HepG2 (cell line): ENCODE measurements around the gene AK2. TPM values are rescaled to one million over a fixed set of nuclear protein-coding genes. Genes with fewer than 3 reads are reported as not detected.

Source experiments
- BRCA1 ChIP-seq: sonication (generic); formaldehyde crosslinking; IDR thresholded peaks from 2 replicates; pipeline ENCODE4 v1.4.0; 2020; ENCODE audit warnings: missing genetic modification reagents
- FOSL1 ChIP-seq: sonication (generic); formaldehyde crosslinking; IDR thresholded peaks from 2 replicates; pipeline ENCODE4 v1.9.0; 2021; ENCODE audit warnings: missing genetic modification reagents, borderline replicate concordance
- ISX ChIP-seq: sonication (generic); formaldehyde crosslinking; conservative IDR thresholded peaks from 2 replicates; pipeline ENCODE4 v1.5.0; 2020; ENCODE audit warnings: missing genetic modification reagents
- KDM4B ChIP-seq: sonication (generic); formaldehyde crosslinking; IDR thresholded peaks from 2 replicates; pipeline ENCODE4 v1.4.0; 2020; ENCODE audit warnings: missing genetic modification reagents
- MBD4 ChIP-seq: IDR thresholded peaks from 2 replicates; pipeline ENCODE4 v1.6.1; 2012; ENCODE audit warnings: low read length, inconsistent platforms, borderline replicate concordance
- PTBP1 ChIP-seq: fragments of 200-400 bp; formaldehyde crosslinking; IDR thresholded peaks from 2 replicates; pipeline ENCODE4 v1.6.1; 2018; ENCODE audit warnings: low read length, low read depth; ENCODE audit not compliant: poor library complexity, severe bottlenecking
- TEAD3 ChIP-seq: optimal IDR thresholded peaks from 2 replicates; pipeline ENCODE3; 2016; ENCODE audit warnings: borderline replicate concordance
- ZFAT ChIP-seq: sonication (generic); formaldehyde crosslinking; conservative IDR thresholded peaks from 2 replicates; pipeline ENCODE4 v1.8.1; 2023; ENCODE audit warnings: missing genetic modification reagents, inconsistent platforms
- ZFP37 ChIP-seq: sonication (generic); formaldehyde crosslinking; IDR thresholded peaks from 2 replicates; pipeline ENCODE4 v1.4.0; 2020; ENCODE audit warnings: missing genetic modification reagents, borderline replicate concordance
- ZNF33B ChIP-seq: sonication (generic); formaldehyde crosslinking; IDR thresholded peaks from 2 replicates; pipeline ENCODE4 v1.5.1; 2020; ENCODE audit warnings: mild to moderate bottlenecking, missing genetic modification reagents
- ZNF672 ChIP-seq: sonication (generic); formaldehyde crosslinking; IDR thresholded peaks from 2 replicates; pipeline ENCODE4 v1.8.1; 2022; ENCODE audit warnings: missing genetic modification reagents
- ZNF790 ChIP-seq: sonication (generic); formaldehyde crosslinking; IDR thresholded peaks from 2 replicates; pipeline ENCODE4 v1.8.0; 2022; ENCODE audit warnings: missing genetic modification reagents, mild to moderate bottlenecking, borderline replicate concordance
- polyA plus RNA-seq, 8 experiments: library from polyadenylated mRNA; depleted of rRNA in 3 of 8; stranded (reverse) in 7 of 8; unstranded in 1 of 8; fragments of >200 nt; fragmentation: Illumina TruSeq in 4 of 8; extraction: Trizol in 4 of 8; gene quantifications; 2 replicates each; pipeline versions ENCODE4 v1.2.1 to v1.2.3, GENCODE V29; 2011 to 2016; ENCODE audit warnings: low read depth in 4 of 8, missing spikeins in 1 of 8, mixed read lengths in 1 of 8; ENCODE audit not compliant: insufficient read depth in 1 of 8
- total RNA-seq, 5 experiments: library from RNA; depleted of rRNA; stranded (reverse); fragments of >200 nt; fragmentation: Illumina TruSeq; extraction: Trizol; gene quantifications; 2 replicates each; pipeline ENCODE4 v1.2.3, GENCODE V29; 2016; ENCODE audit warnings: low read depth in 1 of 5
- TF ChIP-seq, protein P1 (sequence below): sonication (generic); formaldehyde crosslinking; IDR thresholded peaks from 2 replicates; pipeline ENCODE4 v1.5.0; 2020; ENCODE audit warnings: missing genetic modification reagents
- TF ChIP-seq, protein P2 (sequence below): sonication (generic); formaldehyde crosslinking; IDR thresholded peaks from 2 replicates; pipeline ENCODE4 v1.5.1; 2020; ENCODE audit warnings: mild to moderate bottlenecking, missing genetic modification reagents, moderate library complexity
- TF ChIP-seq, protein P3 (sequence below): sonication (generic); formaldehyde crosslinking; IDR thresholded peaks from 2 replicates; pipeline ENCODE4 v1.4.0; 2020; ENCODE audit warnings: missing genetic modification reagents; ENCODE audit errors: not compliant biosample characterization
- TF ChIP-seq, protein P4 (sequence below): sonication (generic); formaldehyde crosslinking; IDR thresholded peaks from 2 replicates; pipeline ENCODE4 v1.4.0; 2020; ENCODE audit warnings: missing genetic modification reagents, borderline replicate concordance
- TF ChIP-seq, protein P5 (sequence below): sonication (generic); formaldehyde crosslinking; IDR thresholded peaks from 2 replicates; pipeline ENCODE4 v1.4.0; 2020; ENCODE audit warnings: missing genetic modification reagents
- TF ChIP-seq, protein P6 (sequence below): sonication (generic); formaldehyde crosslinking; IDR thresholded peaks from 2 replicates; pipeline ENCODE4 v1.8.1; 2023; ENCODE audit warnings: missing genetic modification reagents, mild to moderate bottlenecking, borderline replicate concordance

Gene AK2
- total and polyA plus RNA-seq, 2 of the 13 experiments (the other 11 are each of a cell fraction or from before 2014, with no cell fraction given) = 170 to 188 TPM

DNA sequence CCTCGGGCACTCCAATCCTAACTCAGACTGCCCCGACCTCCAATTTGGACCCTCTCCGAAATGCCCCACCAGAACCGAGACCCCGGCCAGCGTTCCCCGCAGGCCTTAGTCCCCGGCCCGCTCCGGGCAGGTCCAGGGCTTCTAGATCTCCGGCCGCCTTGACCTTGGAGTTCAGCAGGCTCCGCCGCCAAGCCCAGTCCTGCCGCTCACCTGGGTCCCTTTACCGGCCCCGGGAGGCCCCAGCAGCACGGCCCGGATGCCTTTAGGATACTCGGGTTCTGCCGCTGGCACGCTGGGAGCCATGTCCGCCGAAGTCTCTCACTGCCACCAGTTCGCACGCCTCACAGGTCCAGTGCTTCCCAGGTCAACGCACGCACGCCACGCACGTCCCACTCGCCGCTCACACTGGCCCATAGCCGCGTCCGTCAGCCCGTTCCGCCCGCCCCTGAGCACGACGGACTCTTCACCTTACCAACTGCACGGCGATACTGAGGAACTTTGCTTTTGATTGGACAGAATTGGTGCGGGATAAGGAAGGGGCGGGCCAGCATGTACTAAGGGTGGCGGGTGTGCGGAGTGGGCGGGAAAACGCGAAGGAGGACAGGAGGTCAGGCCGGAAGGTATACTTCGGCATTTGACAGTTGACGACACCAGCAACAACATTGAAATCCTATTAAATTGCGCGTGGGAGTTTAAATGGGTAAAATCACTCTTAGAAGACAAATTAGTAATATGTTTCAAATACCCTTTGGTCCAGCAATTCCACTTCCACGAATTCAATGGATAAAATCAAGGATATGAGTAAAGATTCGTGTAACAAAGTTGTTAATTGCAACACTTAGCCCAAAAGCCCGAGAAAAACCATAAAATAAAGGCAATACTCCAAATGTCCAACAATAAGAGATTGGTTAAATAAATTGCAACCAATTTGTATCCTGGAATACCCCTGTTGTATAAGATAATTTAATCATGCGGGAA, at the start of gene AK2 (continued):
- TF ChIP-seq MBD4 (no peak), ZNF790 (CRISPR knock-in tag) (peak; percentile 70; the same call in 1 of the 2 replicates), FOSL1 (CRISPR knock-in tag) (no peak), ZNF33B (CRISPR knock-in tag) (peak; percentile 95), BRCA1 (CRISPR knock-in tag) (peak; percentile 86), ZFP37 (CRISPR knock-in tag) (peak; percentile 96; the same call in 1 of the 2 replicates), ZNF672 (CRISPR knock-in tag) (peak; percentile 87; the same call in 1 of the 2 replicates), PTBP1 (no peak), KDM4B (CRISPR knock-in tag) (no peak), ZFAT (CRISPR knock-in tag) (no peak; the same call in 1 of the 2 replicates), ISX (CRISPR knock-in tag) (0 out of 2 replicates have a peak, but pooled peaks have one; percentile 80), TEAD3 (CRISPR knock-in tag) (peak; percentile 51)
- TF ChIP-seq, protein P1, sequence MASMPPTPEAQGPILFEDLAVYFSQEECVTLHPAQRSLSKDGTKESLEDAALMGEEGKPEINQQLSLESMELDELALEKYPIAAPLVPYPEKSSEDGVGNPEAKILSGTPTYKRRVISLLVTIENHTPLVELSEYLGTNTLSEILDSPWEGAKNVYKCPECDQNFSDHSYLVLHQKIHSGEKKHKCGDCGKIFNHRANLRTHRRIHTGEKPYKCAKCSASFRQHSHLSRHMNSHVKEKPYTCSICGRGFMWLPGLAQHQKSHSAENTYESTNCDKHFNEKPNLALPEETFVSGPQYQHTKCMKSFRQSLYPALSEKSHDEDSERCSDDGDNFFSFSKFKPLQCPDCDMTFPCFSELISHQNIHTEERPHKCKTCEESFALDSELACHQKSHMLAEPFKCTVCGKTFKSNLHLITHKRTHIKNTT (CRISPR knock-in tag) = no peak
- TF ChIP-seq, protein P2, sequence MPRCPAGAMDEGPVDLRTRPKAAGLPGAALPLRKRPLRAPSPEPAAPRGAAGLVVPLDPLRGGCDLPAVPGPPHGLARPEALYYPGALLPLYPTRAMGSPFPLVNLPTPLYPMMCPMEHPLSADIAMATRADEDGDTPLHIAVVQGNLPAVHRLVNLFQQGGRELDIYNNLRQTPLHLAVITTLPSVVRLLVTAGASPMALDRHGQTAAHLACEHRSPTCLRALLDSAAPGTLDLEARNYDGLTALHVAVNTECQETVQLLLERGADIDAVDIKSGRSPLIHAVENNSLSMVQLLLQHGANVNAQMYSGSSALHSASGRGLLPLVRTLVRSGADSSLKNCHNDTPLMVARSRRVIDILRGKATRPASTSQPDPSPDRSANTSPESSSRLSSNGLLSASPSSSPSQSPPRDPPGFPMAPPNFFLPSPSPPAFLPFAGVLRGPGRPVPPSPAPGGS (CRISPR knock-in tag) = peak; percentile 97
- TF ChIP-seq, protein P3, sequence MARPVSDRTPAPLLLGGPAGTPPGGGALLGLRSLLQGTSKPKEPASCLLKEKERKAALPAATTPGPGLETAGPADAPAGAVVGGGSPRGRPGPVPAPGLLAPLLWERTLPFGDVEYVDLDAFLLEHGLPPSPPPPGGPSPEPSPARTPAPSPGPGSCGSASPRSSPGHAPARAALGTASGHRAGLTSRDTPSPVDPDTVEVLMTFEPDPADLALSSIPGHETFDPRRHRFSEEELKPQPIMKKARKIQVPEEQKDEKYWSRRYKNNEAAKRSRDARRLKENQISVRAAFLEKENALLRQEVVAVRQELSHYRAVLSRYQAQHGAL (CRISPR knock-in tag) = no peak
- TF ChIP-seq, protein P4, sequence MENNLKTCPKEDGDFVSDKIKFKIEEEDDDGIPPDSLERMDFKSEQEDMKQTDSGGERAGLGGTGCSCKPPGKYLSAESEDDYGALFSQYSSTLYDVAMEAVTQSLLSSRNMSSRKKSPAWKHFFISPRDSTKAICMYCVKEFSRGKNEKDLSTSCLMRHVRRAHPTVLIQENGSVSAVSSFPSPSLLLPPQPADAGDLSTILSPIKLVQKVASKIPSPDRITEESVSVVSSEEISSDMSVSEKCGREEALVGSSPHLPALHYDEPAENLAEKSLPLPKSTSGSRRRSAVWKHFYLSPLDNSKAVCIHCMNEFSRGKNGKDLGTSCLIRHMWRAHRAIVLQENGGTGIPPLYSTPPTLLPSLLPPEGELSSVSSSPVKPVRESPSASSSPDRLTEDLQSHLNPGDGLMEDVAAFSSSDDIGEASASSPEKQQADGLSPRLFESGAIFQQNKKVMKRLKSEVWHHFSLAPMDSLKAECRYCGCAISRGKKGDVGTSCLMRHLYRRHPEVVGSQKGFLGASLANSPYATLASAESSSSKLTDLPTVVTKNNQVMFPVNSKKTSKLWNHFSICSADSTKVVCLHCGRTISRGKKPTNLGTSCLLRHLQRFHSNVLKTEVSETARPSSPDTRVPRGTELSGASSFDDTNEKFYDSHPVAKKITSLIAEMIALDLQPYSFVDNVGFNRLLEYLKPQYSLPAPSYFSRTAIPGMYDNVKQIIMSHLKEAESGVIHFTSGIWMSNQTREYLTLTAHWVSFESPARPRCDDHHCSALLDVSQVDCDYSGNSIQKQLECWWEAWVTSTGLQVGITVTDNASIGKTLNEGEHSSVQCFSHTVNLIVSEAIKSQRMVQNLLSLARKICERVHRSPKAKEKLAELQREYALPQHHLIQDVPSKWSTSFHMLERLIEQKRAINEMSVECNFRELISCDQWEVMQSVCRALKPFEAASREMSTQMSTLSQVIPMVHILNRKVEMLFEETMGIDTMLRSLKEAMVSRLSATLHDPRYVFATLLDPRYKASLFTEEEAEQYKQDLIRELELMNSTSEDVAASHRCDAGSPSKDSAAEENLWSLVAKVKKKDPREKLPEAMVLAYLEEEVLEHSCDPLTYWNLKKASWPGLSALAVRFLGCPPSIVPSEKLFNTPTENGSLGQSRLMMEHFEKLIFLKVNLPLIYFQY = no peak
- TF ChIP-seq, protein P5, sequence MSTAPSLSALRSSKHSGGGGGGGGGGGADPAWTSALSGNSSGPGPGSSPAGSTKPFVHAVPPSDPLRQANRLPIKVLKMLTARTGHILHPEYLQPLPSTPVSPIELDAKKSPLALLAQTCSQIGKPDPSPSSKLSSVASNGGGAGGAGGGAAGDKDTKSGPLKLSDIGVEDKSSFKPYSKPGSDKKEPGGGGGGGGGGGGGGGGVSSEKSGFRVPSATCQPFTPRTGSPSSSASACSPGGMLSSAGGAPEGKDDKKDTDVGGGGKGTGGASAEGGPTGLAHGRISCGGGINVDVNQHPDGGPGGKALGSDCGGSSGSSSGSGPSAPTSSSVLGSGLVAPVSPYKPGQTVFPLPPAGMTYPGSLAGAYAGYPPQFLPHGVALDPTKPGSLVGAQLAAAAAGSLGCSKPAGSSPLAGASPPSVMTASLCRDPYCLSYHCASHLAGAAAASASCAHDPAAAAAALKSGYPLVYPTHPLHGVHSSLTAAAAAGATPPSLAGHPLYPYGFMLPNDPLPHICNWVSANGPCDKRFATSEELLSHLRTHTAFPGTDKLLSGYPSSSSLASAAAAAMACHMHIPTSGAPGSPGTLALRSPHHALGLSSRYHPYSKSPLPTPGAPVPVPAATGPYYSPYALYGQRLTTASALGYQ (CRISPR knock-in tag) = peak; percentile 66; the same call in 1 of the 2 replicates
- TF ChIP-seq, protein P6, sequence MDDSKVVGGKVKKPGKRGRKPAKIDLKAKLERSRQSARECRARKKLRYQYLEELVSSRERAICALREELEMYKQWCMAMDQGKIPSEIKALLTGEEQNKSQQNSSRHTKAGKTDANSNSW (CRISPR knock-in tag) = peak; percentile 62; the same call in 1 of the 2 replicates
